ENCODE results near the gene OXNAD1. TPM values are rescaled to one million over a fixed set of nuclear protein-coding genes. Genes with fewer than 3 reads are reported as not detected.

The OXNAD1 gene
- total RNA-seq, 2 donors from 2014 or later, result 16.1 to 22.4 TPM

DNA sequence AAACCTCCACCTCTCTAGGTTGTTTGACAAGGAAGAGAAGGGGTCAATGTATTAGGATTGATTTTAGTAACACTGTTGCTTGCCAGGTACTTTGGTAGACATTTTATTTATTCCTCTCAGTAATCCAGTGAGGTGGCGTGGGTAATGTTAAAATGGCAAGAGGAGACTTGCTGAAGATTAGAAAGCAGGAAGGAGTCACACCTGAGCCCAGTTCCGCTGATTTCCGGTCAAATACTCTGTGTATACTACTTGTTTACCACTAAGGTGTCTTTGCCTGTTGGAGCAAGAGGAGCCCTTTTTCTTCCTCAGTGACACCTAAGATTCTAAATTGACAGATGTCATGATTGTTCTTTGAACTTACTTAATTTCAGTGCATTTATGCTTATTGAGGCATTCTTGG lies 1.7 kb downstream of the OXNAD1 start:
- peaks cover 33% of the 10 kb centered on the region for H3K36me3 ChIP-seq (ENCODE audit: control insufficient read depth, insufficient read depth, low read length)
- no peak overlapping the region for H3K27ac ChIP-seq (ENCODE audit: low read depth, low read length)
- no peaks in the 10 kb centered on the region for H3K27me3 ChIP-seq (ENCODE audit: control insufficient read depth, insufficient read depth, low read length, poor library complexity, severe bottlenecking)
- Mint-ChIP-seq H3K27ac (no peak overlapping the region), H3K27me3 (ENCODE audit: insufficient read depth) (no peaks in the 10 kb centered on the region), H3K36me3 (ENCODE audit: low read depth) (peaks cover 13% of the 10 kb centered on the region), H3K9me3 (no peaks in the 10 kb centered on the region), H3K4me1 (peaks cover 19% of the 10 kb centered on the region), H3K4me3 (peak overlapping the region; percentile 95)
- DNase-seq, result no peak
- TF ChIP-seq, protein P1, sequence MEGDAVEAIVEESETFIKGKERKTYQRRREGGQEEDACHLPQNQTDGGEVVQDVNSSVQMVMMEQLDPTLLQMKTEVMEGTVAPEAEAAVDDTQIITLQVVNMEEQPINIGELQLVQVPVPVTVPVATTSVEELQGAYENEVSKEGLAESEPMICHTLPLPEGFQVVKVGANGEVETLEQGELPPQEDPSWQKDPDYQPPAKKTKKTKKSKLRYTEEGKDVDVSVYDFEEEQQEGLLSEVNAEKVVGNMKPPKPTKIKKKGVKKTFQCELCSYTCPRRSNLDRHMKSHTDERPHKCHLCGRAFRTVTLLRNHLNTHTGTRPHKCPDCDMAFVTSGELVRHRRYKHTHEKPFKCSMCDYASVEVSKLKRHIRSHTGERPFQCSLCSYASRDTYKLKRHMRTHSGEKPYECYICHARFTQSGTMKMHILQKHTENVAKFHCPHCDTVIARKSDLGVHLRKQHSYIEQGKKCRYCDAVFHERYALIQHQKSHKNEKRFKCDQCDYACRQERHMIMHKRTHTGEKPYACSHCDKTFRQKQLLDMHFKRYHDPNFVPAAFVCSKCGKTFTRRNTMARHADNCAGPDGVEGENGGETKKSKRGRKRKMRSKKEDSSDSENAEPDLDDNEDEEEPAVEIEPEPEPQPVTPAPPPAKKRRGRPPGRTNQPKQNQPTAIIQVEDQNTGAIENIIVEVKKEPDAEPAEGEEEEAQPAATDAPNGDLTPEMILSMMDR (conservative IDR thresholded peaks at IDR 0.05), result no peak
- WGBS, 2 experiments (ENCODE audit: insufficient coverage in 1 of 2, insufficient read length in 1 of 2), result 94 to 100% methylated on average over 3 of the region's 3 CpGs
- no peak overlapping the region for H3K9ac ChIP-seq (ENCODE audit: extremely low read depth, low read length, poor library complexity, severe bottlenecking)
- no peaks in the 10 kb centered on the region for H3K9me3 ChIP-seq (ENCODE audit: control insufficient read depth, low read length)
- H3K4me1 ChIP-seq (ENCODE audit: control insufficient read depth, insufficient read depth, low read length), result no peaks in the 10 kb centered on the region
- H3K4me3 ChIP-seq (ENCODE audit: low read length), result peak overlapping the region; percentile 98

DNA sequence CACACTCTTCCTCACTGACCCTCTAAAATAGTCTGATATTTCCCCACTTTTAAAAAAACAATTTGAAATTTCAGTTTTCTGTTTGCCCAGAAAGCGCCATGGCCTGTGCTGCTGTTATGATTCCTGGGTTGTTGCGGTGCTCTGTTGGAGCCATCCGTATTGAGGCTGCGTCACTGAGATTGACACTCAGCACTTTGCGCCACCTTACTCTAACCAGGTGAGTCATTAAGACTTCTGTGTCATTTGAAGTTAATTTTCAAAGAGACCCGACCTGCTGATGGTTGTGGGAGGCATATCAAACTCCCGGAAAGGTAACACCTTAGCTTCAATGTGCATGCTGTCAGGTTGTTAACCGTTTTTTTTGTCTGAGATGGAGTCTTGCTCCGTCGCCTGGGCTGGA lies 5.8 kb downstream of the OXNAD1 start:
- Histone ChIP-seq H3K27ac (ENCODE audit: low read depth, low read length) (no peak overlapping the region), H3K9ac (ENCODE audit: extremely low read depth, low read length, poor library complexity, severe bottlenecking) (no peak overlapping the region), H3K4me1 (ENCODE audit: control insufficient read depth, insufficient read depth, low read length) (no peaks in the 10 kb centered on the region), H3K4me3 (ENCODE audit: low read length) (no peak overlapping the region), H3K27me3 (ENCODE audit: control insufficient read depth, insufficient read depth, low read length, poor library complexity, severe bottlenecking) (no peaks in the 10 kb centered on the region), H3K36me3 (ENCODE audit: control insufficient read depth, insufficient read depth, low read length) (peaks cover 46% of the 10 kb centered on the region), H3K9me3 (ENCODE audit: control insufficient read depth, low read length) (no peaks in the 10 kb centered on the region)
- WGBS, 2 experiments (ENCODE audit: insufficient coverage in 1 of 2, insufficient read length in 1 of 2), result 94 to 96% methylated on average over 10 of the region's 10 CpGs
- H3K27me3 Mint-ChIP-seq (ENCODE audit: insufficient read depth), result no peaks in the 10 kb centered on the region
- peaks cover 13% of the 10 kb centered on the region for H3K4me1 Mint-ChIP-seq
- H3K36me3 Mint-ChIP-seq (ENCODE audit: low read depth), result peaks cover 24% of the 10 kb centered on the region
- DNase-seq, result no peak
- H3K9me3 Mint-ChIP-seq, result no peaks in the 10 kb centered on the region
- H3K27ac Mint-ChIP-seq, result no peak overlapping the region
- TF ChIP-seq, protein P1 (conservative IDR thresholded peaks at IDR 0.05), result no peak
- H3K4me3 Mint-ChIP-seq, result no peak overlapping the region

DNA sequence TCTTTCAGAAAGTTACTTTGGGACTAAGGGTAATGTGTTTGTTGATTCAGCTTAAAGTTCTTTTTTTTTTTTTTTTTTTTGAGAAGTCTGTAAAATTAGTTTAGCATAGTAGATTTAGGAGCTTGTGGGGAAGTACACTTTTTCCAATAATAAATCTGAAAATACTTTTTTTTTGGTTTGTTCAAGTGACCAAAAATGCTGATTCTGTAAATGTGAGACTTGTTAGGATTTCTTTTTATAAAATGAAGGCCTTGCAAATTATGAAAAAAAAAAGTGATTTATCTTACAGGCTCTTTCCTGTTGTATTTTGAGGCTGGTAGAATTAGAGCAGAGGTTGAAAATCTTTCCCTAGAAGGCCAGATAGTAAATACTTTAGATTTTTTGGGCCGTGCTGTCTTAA lies 7.6 kb downstream of the OXNAD1 start:
- 80% methylated on average over 1 of the region's 1 CpG; no CpG with 5 or more reads in 1 of the 2 experiments for WGBS, 2 experiments (ENCODE audit: insufficient coverage in 1 of 2, insufficient read length in 1 of 2)
- no peak overlapping the region for H3K4me3 ChIP-seq (ENCODE audit: low read length)
- H3K27ac ChIP-seq (ENCODE audit: low read depth, low read length), result no peak overlapping the region
- Mint-ChIP-seq H3K27ac (no peak overlapping the region), H3K9me3 (no peaks in the 10 kb centered on the region), H3K4me1 (no peaks in the 10 kb centered on the region), H3K4me3 (no peak overlapping the region), H3K36me3 (ENCODE audit: low read depth) (peaks cover 25% of the 10 kb centered on the region), H3K27me3 (ENCODE audit: insufficient read depth) (no peaks in the 10 kb centered on the region)
- no peak overlapping the region for H3K9ac ChIP-seq (ENCODE audit: extremely low read depth, low read length, poor library complexity, severe bottlenecking)
- peaks cover 52% of the 10 kb centered on the region for H3K36me3 ChIP-seq (ENCODE audit: control insufficient read depth, insufficient read depth, low read length)
- H3K4me1 ChIP-seq (ENCODE audit: control insufficient read depth, insufficient read depth, low read length), result no peaks in the 10 kb centered on the region
- DNase-seq, result no peak
- TF ChIP-seq, protein P1 (conservative IDR thresholded peaks at IDR 0.05), result no peak
- H3K27me3 ChIP-seq (ENCODE audit: control insufficient read depth, insufficient read depth, low read length, poor library complexity, severe bottlenecking), result no peaks in the 10 kb centered on the region
- no peaks in the 10 kb centered on the region for H3K9me3 ChIP-seq (ENCODE audit: control insufficient read depth, low read length)
